Stimulated activated naive CD8-positive, alpha-beta T cell treated with anti-CD3 and anti-CD28 coated beads, Interleukin-15, Interleukin-2, amounts not matched to agents 100 U/mL and 50 U/mL, for 24 hours (primary cell): ENCODE measurements around the gene RTP3.

Experiments used
- ATAC-seq: fragments of 150-1000 bp; cut with Tn5 transposase; one replicate; pipeline ENCODE4 v1.10.0; 2021
- DNase-seq: peaks from one replicate; pipeline ENCODE4 v3.0.0; 2021

The RTP3 gene

DNA sequence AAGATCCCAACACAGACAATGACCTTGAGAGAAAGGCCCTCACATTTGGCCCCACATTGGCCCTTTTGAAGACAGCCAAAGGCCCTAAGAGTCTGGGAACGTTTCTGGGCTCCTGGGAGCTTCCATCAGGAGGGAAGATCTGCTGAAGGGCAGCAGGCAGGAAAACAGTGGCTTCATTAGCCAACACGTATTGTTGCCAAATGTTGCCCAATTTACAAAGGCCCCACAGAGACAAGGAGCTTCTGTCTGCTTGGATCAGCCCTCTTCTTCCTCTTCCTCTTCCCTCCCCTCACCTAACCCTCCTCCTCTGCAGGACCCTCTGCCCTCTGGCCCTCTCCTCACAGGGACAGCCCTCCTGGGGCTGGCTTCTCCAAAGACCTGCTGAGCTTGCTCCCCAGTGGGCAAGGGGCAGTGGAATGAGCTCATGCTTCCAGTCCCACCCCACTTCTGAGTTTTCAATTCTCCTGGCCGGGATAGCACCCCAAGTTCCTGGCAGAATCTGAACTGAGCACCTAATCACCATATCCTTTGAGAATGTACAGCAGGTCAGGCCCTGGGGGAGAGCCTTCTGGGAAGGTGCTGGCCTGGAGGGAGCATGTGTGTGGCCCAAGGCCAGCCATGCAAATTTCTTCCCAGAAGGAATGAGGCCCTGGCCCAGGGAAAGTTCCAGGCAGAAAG lies 28.0 kb upstream of the RTP3 start:
- DNase-seq (no peak), ATAC-seq (no peak)

DNA sequence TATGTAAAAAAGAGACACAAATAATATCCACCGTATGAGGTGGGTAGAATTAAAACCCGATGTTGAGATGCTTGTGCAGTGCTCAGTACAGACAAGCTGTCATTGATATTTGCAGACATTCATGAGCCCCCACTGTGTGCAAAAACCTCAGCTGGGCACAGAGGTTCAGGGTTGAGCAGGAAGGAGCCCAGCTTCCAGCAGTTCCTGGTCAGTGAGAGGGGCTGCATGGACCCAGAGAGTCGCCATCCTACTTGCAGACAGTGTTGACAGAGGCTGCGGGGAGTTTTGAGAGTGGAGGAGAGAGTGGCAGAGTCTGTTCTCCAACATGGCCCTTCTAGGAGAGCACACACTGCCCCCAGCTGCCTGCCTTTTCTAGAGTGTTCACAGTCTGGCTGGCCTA lies 26.9 kb upstream of the RTP3 start:
- ATAC-seq, result no peak
- DNase-seq, result no peak

DNA sequence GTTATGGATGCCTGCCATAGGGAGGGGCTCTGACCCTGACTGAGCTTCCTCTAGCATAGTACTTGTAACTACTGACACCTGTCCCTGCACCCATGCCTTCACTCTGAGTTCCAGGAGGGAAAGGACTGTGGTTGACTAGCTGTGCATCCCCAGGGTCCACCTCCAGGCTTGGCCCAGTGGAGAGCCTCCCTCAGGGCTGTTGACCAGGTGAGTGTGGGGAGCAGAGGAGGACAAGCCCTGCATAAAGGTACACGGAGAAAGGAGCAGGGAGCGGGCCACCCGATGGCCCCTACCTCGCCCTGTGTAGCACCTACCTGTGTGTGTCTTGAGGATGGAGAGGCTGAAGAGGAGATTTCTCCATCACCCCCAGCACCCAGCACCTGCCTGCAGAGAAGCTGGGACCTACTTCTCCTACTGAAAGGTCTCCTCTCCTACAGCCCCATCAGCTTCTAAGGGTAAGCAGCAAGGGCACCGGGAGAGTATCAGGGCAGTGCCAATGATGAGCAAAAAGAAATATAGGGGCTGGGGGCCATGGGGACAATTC lies 26.3 kb upstream of the RTP3 start:
- ATAC-seq (no peak), DNase-seq (no peak)

DNA sequence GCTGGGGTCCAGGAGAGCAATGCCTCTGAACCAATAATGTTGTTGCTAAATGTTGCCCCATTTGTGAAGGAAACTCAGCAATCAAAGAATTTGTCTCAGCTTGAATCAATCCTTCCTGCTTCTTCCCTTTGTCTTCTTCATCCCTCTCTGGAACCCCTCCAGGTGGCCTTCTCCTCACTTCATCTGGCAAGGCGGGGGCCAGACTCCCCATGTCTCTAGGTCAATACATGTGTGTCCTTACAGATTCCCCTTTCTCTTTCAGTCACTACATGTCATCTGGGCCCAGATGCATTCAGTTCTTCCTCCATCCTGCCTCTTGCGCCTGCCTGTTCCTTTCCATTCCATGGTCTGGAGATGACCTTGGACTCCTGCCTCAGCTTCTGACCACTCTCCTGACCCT lies 25.0 kb upstream of the RTP3 start:
- no peak for ATAC-seq
- no peak for DNase-seq

DNA sequence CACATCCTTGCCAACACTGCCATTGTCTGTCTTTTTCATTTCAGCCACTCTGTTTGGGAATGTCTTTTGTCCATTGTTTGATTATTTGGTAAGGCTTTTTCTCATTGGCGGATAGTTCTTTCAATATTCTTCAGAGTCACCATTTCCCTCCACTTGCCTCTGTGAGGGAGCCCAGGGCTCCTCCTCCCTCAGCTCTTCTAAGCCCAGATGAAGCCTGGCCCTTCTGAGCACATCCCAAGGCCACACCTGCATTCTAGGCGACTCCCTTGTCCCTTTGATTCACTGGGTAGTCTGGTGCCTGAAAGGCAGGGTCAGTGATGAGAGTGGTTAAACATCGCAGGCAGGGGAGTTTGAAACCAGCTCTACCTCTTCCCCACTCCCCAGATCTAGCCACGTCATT lies 20.6 kb upstream of the RTP3 start:
- ATAC-seq (no peak), DNase-seq (no peak)

DNA sequence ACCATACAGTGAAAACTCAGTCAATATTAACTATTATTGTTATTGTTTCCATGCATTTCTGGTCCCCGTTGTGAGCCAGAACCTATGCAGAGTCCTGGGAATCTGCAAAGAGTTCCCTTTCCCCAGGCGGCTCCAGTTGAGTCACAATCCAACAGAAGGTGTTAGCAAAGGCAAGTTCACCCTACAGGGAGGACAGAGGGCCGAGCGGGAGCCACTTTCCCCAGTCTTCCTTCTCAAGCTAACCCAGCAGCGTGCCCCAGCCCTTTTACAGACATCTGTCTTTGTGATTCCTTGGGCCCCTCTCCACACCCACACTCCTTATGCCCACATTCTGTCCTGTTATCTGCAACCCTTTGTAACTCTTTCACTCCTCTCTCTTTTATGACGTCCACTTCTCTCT lies 20.0 kb upstream of the RTP3 start:
- ATAC-seq (no peak), DNase-seq (no peak)

DNA sequence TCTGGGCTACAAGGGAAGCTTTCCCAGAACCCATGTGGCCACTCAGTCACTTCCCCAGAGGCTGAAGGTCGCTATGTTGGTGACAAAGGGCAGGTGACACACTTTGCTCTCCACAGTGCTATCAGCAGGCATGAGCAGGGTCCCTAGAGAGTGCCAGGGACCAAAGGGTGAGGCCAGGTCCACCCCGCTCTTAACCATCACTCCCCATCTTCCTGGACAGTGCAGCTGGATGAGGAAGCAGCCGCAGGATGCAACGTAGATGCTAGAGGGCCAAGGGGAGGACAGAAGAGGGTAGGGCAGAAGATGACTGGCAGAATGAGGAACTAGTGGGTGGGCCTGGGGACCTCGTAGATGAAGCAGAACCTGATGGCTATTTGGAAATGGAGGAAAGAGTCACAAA lies 19.4 kb upstream of the RTP3 start:
- DNase-seq (no peak), ATAC-seq (no peak)

DNA sequence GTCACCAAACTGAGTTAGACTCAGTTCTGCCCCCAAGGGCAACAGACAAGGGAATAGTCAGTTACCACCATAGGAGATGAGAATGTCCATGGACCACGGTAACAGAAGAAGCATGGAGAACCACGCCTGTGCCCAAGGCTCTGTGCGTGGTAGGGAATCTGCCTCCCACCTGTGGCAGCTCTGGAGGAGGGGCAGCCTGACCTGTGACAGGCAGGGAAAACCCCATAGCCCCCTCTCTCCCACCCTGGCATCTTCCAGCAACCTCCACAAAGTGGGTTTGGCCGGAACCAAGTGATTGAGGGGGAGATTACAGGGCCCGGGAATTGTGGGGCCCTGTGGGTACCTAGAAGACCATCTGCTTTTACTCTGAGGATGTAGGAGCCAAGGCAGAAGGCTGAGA lies 18.8 kb upstream of the RTP3 start:
- no peak for ATAC-seq
- DNase-seq, result no peak

DNA sequence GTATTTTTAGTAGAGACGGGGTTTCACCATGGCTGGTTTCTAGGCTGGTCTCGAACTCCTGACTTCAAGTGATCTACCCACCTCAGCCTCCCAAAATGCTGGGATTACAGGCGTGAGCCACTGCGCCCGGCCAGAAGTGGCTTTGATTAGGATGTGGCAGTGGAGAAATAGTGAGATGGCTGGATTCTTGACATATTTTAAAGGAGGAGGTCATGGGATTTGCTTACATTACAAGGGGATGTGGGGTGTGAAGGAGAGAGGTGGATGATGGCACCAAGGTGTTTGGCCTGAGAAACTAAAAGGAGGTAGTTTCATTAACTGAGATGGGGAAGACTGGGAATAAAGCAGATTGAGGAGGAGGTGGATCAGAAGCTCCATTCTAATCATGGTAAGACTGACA lies 18.1 kb upstream of the RTP3 start:
- ATAC-seq (no peak), DNase-seq (no peak)

DNA sequence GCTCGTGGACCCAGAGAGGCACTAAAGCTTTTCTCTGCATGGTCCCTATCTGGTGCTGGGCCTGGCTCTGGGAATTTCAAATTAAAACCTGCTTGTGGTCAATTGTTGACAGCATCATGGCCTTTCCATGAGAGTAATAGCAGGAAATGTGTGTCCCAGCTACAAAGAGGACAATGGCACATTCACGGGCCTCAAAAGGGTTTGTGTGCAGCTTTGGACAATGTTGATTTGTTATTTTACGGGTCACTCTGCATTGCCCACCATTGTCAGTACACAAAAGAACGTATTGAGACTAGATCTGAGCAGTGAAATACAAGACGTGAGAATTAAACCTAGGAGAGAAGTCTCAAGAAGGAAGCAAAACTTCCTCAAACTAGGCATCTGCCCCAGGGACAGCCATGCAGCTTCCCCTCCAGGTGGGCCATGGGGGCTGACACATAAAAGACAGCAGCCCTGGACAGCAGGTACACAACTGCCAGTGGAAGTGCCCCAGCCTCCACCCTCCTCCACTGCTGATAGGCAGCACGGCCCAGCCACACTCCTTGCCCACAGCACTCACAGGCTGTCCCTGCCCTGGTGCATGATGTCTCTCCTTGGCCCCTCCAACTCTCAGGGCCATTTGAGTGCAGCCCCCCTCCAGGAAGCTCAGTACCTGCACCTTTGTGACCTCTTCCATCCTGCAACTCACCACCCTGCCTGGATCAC lies 17.1 kb upstream of the RTP3 start:
- DNase-seq (no peak), ATAC-seq (no peak)

DNA sequence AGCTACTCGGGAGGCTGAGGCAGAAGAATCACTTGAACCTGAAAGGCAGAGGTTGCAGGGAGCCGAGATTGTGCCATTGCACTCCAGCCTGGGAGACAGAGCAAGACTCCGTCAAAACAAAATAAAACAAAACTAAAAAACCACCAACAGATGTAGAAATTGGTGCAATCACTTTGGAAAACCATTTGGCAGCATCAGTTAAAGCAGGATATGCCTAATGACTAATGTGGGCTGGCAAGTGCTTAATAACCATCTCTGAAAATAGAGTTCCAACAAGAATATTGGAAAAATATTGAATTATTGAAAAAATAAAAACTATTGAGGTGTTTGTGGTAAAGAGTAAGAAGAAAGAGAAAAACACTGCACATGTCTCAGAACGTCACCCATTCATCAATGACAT lies 16.1 kb upstream of the RTP3 start:
- ATAC-seq (no peak), DNase-seq (no peak)

DNA sequence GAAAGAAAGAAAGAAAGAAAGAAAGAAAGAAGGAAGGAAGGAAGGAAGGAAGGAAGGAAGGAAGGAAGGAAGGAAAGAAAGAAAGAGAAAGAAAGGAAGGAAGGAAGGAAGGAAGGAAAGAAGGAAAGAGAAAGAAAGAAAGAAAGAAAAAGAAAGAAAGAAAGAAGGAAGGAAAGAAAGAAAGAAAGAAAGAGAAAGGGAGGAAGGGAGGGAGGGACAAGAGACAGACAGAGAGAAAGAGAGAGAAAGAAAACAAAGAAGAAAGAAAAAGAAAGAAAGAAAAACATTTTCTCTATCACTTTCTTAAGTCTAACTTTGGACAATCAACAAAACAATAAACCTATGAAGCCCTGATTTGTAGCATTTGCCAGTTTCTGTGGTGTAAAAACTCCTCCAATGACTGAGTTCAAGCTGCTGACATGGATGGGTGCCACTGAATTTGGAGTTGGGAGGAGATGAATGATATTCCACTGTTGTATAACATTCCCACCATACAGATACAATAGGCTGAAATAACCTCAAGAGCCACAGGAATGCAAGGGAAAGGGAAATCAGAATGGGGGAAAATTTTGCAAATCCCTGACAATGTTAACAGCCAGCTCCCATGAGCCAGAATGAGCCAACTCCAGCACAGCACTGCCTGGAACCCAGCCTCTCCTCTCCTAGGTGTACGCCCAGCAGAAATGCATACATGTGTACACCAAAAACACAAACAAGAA lies 15.0 kb upstream of the RTP3 start:
- ATAC-seq (no peak), DNase-seq (no peak)

DNA sequence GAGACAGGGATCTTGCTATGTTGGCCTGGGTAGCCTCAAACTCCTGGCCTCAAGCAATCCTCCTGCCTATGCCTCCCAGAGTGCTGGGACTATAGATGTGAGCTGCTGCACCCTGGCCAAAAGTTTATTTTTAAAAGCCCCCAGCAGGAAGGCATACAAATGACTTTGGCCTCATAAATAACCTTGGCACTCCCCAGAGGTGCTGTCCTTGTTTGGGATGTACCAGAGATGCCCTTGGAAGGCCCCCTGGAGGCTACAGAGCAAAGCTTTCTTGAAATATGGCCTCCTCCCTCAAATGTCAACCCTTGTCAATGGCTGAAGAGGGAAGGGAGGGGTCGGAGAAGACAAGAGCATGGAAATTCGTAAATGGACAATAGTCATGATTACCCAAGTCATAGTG lies 14.0 kb upstream of the RTP3 start:
- ATAC-seq (no peak), DNase-seq (no peak)

DNA sequence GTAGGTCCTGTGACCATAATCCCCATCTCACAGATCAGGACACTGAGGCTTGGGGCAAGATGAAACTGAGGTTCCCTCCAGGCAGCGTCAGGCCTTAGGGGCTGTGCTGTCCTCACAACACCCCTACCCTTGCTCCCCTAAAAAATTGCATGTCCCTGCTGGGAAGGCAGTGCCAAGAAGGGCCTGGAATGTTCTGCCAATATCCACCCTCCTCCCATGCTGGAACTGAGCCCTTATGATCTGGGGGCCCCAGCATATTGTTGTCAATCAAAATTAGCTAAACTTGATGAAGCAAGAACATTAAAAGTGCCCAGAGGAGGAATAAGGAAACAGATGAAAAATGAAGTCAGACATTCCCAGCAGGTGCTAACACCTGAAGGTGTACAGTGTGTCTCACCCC lies 13.4 kb upstream of the RTP3 start:
- DNase-seq, result no peak
- ATAC-seq, result no peak

DNA sequence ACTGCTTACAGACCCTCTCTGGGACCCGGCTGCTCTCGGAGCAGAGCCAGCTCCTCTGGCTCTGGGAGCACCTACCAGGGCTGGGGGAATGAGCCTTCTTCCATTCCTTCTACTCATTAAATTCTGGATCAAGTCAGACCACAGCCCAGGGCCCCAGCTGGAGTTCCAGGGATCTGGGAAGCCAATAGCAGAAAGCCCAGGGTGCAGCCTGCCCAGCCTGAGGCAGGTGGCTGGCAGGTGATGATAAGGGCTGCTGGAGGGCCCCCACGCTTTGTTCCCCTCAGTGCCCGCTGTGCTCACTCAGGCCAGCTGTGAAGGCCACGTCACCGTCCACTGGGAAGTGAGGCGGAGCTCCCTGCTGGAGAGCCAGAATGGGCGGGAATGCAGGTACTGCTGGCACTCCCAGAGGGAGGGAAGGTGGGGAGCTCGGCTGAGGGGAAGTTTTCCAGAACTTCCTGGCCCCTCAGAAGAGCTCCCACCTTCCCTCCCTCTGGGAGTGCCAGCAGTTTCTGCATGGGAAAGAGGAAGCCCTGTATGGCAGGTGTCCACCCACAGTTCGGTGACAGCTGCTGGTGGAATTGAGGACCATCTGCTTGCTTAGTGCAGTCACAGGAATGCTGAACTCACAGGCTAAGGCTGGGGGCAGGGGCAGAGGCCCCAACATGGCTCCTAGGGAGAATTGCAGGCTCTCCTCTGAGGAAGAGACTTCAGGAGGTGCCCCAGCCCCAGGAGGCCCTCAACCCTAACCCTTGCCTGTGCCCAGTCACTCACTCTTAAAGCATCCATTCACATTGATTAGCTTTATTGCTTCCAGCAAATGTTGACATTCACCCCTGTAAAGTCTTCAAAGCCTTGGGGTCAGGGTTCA lies 12.6 kb upstream of the RTP3 start:
- ATAC-seq, result no peak
- no peak for DNase-seq

DNA sequence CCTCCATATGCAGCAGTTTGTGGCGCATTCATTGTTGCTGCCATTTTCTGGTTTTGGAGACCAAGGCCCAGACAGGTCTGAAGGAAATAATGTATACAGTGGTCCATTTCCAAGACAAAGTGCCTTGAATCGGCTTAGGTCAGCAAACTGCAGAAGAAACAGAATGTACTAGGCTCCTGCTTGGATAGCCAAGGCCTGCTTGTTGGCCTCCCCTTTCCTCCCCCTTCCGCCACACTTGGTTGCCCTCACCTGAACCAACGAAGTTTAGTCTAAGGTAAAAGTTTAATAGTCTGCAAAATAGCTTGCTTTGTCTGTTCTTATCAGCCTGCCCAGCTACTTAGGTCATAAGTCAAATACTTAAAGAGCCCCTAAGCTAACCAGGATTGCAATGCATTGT lies 12.0 kb upstream of the RTP3 start:
- DNase-seq (no peak), ATAC-seq (no peak)

DNA sequence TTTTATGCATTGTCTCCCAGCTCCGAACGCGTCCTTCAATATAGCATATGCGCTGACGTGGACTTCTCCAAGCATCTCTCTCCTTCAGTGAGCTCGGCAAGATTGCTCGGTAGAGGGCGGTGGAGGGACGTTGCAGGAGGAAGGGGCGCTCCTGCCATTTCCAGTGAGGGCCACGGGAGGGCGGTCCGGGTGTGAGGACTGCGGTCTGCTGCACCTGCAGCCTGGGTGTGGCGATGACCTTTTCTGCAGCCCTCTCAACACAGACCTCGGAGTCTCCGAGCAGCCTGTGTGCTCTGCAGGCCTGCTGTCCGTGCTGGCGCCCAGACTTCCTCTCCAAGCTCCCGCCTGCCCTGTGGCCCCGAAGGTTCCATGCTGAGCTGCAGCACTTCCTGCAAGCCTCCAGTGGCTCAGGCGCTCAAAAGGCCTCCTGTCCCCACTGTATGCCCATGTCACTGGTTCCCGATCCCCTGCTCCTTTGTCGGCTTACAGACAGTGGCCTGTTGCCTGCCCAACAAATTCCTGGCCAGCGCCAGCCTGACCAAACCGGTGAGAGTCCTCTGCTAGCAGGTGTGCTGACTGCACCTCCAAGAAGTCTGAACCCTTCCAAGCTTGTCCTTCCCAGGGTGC lies 8.9 kb upstream of the RTP3 start:
- ATAC-seq, result peak; percentile 94
- DNase-seq, result peak; percentile 95

DNA sequence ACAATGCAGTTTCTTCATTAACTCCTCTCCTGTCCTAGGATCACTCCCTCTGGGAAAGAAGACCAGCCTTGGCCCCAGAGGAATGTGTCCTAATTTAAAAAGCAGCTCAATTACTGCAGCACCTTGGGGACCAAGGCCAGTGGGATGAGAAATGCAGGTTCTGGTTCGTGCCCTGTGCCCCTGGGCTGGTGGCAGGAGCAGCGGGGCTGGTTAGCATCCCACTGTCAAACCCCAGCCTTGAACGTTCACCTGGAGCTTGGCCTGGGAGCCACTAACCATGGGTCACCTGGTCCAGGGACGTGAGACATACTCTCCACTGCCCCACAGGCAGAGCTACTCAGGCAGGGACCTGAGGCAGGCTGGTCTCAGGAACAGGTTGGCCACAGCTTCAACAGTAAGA lies 8.4 kb upstream of the RTP3 start:
- DNase-seq (no peak), ATAC-seq (no peak)

DNA sequence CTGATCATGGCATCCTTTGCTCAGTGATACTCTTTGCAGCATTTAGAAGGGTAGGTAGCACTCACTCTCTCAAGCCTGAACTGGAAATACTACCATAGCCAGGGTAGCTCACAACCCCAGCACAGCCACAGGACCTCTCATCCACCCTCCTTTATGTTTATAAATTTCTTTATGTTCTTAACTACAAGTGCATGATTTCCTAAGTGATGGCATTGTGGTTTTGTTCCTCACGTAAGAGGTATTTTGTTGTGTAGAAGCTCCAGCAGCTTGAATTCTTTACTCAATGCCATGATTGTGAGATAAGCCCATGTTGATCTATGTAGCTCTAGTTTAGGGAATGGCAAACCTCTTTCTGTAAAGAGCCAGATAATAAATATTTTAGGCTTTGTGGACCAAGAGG lies 7.9 kb upstream of the RTP3 start:
- no peak for ATAC-seq
- DNase-seq, result no peak

DNA sequence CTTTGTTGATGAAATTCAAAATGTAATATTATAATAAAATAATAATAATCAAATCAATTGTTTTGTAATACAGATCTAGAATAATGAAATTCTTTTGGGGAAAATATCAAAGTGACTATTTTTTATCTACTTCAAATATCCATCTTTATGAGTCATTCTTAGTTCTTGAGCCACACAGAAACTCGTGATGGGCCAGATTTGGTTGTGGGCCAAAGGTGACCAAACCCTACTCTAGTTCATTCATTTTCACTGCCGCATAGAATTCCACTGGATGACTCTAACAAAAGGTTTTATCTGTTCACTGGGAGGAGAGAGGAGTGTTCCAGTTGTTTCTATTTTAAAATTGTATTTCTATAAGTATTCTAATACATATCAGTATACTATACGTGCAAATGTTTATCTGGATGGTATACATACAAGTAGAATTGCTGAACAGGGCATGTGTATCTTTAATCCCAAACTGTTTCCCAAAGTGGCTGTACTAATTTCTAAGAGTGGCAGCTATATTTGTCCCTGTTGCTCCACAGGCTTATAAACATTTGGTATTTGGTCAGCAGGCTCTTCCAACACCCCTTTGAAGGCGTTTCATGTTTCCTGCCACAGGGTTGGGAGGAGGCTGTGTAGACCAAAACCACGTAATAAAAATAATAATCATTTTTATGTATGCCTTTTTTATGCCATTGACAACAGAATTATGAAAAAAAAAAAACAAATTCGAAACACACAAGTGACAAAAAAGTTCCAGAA lies 7.3 kb upstream of the RTP3 start:
- DNase-seq (no peak), ATAC-seq (no peak)
